Measurements from ENCODE around the gene FANCE.

GRCh38 chr6:35476004-35476403 lies 23.9 kb downstream of the FANCE start:
- TF ChIP-seq CTCF (conservative IDR thresholded peaks at IDR 0.05) (no peak), EZH2 (IDR thresholded peaks at IDR 0.05; ENCODE audit: low read depth) (no peak)
